Stimulated activated CD4-positive, alpha-beta T cell treated with anti-CD3 and anti-CD28 coated beads, Interleukin-1b, Interleukin-23, amount 100 ng/mL, for 4 hours (primary cell): ENCODE data around the gene USP6.
"Not testable (repeated sequence)": the region's sequence is repeated elsewhere in the genome, so short reads cannot be mapped to it uniquely, and the experiment has no call there.

ENCODE experiments used
- DNase-seq, 2 donors: peaks; one replicate each; pipeline ENCODE4 v3.0.0-alpha.2; 2020; ENCODE audit warnings: low read depth in 2 of 2

Gene USP6

DNA sequence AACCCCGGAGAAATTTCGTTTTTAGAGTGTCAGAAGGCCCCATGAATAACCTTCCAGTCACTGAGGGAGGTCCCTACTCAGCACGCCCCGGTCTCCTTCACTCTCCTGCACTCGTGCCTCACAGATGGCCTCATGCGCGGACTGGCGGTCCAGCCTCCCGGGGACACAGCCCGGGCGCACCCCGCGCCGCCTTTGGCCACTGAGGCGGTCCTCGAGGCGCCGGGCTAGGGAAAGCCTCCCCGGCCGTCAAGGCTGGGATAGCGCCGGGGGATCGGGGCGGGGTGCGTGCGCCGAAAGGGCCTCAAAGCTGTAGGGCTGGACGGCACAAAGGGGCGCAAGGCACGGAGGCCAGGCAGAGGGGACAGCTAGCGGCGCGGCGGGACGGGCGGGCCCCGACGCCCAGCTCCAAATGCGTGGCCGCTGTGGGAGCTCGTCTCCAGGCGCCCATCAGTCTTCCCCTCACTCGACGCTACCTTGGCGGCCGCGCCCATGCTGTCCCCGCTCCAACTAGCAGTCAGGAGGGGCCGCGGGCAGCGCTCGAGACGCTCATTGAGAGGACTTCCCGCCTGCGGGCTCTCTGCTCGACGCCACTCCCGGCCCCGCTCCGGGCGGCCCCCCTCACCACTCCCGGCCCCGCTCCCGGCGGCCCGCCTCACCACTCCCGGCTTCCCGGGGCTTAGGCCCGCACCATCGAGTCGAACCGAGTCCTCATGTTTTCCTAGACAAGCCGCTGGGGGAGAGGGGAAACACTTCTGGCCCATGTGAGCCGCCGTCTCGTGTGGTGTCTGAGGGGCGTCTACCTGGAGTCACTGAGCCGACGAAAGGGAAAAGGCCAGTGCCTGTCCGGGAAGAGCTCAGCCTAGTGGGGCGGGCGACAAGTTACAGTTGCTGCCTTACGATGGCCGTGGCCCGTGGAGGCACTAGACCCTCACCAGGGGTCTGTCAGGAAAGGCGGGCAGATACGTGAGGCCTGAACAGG, at the start of gene USP6:
Gene USP6, plus strand, starts transcription at position 360 of the 979 bp plus-strand sequence. CDS start 14,336 bp downstream, outside the sequence.
- no peak for DNase-seq

DNA sequence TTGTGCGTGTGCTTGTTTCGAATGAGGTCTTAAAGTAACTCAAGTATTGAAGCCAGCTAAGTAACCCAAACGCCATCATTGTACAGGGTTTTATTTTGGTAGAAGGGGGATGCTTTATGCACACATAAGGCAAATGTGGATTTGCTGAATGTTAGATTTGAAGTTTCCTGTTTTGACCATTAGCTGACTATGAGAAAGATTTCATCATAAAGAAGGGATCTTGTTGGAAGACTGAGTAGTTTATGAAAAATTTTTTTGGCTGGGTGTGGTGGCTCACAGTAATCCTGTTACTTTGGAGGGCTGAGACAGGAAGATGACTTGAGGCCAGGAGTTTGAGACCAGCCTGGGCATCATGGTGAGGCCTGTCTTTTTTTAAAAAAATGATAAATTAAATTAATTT, 47.6 kb upstream of the USP6 start:
- no peak for DNase-seq

DNA sequence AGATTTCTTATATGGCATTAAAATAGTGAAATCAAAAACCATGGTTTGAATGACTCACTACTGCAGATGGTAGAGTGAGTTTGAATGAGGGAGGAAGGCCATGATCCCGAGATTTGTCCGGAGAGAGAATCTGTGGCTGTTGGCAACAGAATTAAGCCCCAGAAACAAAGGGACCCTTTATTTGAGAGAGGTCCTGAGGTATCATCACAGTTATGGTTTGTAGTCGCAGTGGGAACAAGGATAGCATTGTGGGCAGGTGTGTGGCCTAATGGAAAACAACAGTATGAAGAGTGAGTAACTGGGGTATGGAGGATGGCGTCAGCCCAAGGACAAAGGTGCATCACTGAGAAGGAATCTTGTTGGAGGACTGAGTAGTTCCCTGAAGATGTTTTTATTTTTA, 46.1 kb upstream of the USP6 start:
- DNase-seq: no peak

GRCh38 chr17:5075472-5075871, 40.4 kb upstream of the USP6 start:
- DNase-seq: not testable (repeated sequence)

GRCh38 chr17:5077275-5077674, 38.6 kb upstream of the USP6 start:
- not testable (repeated sequence) for DNase-seq

DNA sequence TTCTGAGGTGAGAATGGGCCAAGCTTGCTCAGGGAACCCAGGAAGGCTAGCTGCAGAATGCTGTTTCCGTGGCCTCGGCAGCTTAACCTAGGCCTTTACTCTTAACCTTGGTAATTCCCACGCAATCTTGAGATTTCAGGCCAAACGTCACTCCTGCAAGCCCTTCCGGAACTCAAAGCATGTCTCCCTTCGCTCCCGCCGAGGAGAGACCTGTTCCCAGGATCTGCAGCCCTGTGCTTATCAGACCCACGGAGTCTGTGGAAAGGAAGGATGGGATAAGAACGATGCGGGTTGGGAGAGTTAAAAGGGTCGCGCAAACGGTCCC, 38.1 kb upstream of the USP6 start:
- DNase-seq: no peak

GRCh38 chr17:5078106-5079028, 37.5 kb upstream of the USP6 start, which contains the start of gene ZFP3:
ZFP3 (plus strand) TSS chr17:5078467; CDS start chr17:5091505, 13,038 bp downstream.
- peak; percentile 62 to 66 for DNase-seq

DNA sequence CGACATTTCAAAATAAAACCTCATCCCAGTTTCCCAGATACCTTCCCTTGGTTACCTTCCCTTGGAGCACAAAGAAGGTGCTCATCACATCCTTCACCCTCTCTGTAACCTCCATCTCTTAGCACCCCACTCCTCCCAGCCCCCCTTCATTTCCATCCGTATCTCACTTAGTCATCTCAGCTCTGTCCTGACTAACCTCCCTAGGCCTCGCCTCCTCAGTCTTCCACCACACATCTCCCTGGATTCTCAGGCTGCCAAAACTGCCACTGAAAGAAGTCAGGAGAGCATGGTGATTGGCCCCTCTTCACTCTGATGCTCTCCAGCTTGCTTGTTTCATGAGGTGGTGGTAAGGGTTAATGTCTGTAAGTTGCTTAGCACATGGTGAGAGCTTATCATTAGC, 35.2 kb upstream of the USP6 start:
- no peak for DNase-seq

DNA sequence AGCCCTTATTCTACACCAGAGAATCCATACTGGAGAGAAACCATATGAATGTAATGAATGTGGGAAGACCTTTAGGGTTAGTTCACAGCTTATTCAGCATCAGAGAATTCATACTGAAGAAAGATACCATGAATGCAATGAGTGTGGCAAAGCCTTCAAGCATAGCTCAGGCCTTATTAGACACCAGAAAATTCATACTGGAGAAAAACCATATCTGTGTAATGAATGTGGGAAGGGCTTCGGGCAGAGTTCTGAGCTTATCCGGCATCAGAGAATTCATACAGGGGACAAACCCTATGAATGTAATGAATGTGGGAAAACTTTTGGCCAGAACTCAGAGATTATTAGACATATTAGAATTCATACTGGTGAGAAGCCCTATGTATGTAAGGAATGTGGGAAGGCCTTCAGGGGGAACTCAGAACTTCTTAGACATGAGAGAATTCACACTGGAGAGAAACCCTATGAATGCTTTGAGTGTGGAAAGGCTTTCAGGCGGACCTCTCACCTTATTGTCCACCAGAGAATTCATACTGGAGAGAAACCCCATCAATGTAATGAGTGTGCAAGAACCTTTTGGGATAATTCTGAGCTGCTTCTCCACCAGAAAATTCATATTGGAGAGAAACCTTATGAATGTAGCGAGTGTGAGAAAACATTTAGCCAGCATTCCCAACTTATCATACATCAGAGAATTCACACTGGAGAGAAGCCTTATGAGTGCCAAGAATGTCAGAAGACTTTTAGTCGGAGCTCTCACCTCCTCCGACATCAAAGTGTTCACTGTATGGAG, 23.4 kb upstream of the USP6 start:
- no peak for DNase-seq

DNA sequence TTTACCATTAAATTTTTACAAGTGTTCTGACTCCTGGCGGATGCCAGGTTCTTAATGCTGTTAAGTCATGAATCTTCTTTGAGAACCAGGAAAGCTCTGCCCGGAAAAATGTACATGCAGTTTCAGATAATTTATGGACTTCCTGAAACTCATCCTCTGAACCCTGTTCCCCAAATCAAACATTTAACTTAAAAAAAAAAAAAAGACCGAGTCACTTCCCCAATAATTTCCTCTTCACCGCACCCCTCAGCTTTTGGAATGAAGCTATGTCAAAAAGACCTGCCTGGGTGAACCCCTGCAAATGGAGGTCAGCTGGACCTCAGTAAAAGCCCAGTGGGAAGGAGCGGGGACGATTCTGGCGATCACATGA, 19.1 kb upstream of the USP6 start:
- no peak for DNase-seq

DNA sequence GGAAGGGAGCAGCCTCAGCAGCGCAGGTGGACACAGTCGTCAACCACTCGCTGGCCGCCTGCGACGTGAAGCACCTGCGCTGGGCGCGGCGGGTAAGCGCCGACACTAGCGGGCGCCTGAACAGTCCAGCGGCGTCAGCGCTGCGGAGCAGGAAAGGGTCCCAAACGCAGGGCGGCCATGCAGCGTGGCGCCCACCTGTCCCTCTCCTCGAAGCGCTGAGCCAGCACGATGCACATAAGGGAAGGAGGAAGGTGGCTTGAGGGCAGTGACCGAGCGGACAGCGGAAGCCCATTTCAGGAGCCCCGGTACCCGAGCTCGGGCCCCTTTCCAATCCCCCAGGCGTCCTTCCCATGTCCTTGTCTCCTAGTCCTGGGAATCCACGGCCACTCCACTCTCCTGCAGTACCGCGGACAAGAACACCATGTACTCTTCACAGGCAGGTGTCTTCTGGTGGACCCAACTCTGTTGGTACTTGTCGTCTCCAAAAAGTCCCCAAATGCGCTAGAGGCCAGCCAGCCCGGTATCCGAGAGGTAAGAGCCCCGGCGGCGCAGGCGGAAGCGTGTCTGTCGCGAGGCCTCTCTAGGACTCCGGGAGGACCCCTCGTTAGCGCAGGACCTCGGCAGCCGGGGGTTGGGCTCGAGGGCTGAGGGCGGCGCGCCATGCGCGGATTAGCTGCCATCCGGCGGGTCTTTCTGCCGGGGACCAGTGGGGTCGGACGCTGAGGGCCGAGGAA, 18.6 kb upstream of the USP6 start:
- DNase-seq: peak; percentile 25 to 29

DNA sequence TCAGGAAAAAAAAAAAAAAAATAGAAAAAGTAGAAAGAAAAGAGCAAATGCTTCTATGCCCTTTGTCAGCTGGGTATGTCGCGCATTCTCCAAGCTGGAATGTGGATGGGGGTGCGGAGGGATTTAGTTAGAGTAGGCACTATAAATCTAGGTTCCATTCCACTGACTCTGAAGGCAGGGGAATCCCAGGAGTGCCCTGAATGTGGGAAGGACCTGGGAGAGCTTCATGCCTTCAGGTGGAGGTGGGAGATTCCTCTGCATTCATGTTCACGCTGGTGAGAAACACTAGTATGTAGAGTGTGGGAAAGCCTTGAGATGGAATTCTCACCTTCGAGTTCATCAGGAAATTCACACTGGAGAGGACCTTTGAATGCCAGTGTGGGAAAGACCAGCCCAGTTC, 16.6 kb upstream of the USP6 start:
- DNase-seq: no peak

DNA sequence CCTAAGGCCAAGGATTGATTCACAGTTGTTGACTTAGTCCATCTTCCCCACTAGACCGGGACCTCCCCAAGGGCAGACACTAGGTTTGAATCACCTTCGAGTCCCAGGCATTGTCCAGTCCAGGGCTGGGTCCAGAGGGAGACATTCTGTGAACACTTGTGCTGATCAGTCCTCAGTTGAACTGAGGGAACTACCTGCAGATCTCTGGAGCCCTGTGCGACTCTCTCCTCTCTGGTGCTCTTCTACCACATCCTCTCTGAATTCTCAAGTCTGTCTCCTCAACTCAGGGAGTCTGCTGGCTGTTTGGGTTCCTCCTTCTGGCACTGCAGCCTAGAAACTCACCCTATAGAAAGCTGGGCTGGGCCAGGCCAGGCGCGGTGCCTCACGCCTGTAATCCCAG, 15.0 kb upstream of the USP6 start:
- no peak for DNase-seq

DNA sequence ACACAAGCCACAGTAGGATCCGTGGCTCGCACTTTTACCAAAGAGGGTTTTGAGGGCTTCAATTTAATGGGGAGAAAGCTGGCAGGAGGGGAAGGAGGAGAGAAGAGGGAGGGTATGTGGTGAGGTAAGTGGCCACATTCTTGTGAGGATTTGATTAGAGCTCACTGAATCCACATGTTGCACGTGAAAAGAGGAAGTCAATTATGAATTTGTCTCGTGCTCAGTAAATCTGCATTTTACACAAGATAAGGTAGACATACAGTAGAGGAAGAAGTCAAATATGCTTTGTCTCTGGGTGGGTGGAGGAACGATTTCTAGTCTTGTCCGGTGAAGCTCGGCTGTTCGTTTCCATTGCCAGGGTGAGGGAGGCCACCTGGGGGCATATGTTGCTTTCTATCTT, 5.0 kb upstream of the USP6 start:
- DNase-seq: no peak

DNA sequence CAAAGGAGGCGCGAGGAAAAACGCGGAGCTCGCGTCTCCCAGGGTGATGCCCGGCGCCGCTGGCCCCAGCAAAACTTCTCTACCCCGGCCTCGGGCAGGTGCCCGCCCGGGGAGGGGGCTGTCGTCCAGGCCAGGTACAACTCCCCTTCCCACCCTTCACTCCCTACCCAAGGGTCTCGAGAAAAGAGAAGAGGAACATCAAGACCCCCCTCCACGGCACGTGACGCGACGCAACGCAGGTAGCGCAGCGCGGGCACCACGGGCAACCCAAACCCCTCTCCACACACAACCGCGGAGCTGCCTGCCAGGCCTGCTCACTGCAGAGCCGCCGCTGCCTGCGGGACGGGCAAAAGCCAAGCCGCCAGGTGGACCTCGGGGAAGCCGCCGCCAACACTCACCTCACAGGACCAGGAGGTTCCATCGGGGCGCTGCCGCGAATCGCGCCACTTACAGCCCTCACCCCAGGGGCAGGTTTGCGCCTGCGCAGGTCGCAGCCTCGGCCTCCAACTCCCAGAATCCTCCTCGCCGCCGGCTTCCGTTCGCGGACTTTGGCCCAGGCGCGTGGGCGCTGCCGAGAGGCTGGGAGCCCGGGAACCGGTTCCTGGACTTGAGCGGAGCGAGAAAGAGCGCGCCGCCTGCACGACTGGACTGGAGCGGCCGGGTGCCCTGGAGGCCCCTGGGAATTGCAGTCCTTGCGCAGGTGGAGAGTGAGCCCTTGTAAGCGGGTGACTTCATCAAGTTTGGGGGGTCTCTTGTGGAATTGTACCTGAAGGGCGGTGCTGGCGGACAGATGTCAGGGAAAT, 4.2 kb upstream of the USP6 start, which contains the start of gene ZNF232:
Gene ZNF232, minus strand, starts transcription at position 477 of the 803 bp plus-strand sequence. Its CDS starts 56 bp downstream, at position 421.
- peak; percentile 85 to 91 for DNase-seq

DNA sequence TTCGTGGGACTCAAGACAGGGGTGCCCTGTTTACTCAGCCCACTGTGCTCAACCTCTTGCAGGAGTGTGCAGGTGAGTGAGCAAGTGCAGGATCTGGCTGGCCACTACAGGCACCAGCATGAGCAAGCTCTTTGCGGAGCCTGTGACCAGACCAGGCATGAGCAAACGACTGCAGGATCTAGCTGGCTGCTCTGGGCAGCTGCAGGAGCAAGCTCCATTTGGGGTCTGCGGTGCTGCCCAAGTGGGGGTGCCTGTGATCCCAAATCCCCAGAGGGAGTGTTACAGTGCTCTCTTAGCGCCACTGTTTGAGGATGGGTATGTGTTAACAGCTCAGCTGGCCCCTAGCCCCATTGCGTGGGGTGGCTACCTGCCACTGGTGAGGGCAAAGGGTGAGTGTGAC, 2.4 kb downstream of the USP6 start:
- DNase-seq: no peak

DNA sequence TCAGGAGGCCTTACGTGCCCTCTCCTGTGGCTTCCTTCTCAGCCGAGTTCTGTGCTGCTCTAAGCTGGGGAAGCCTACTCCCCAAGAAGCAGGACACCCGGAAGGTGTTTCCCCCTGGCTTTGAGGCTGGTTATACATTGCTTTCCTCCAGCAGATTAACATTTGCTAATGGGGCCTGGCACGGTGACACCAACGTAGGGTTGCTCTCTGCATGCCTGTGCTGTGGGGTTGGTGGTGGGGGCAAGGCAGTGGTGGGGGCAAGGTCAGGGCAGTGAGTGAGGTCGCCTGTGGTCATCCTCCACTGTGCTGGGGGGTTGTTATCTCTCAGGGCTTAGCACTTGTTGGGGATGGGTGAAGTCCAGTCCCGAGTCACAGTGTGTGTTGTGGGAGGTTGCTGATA, 4.2 kb downstream of the USP6 start:
- no peak for DNase-seq

DNA sequence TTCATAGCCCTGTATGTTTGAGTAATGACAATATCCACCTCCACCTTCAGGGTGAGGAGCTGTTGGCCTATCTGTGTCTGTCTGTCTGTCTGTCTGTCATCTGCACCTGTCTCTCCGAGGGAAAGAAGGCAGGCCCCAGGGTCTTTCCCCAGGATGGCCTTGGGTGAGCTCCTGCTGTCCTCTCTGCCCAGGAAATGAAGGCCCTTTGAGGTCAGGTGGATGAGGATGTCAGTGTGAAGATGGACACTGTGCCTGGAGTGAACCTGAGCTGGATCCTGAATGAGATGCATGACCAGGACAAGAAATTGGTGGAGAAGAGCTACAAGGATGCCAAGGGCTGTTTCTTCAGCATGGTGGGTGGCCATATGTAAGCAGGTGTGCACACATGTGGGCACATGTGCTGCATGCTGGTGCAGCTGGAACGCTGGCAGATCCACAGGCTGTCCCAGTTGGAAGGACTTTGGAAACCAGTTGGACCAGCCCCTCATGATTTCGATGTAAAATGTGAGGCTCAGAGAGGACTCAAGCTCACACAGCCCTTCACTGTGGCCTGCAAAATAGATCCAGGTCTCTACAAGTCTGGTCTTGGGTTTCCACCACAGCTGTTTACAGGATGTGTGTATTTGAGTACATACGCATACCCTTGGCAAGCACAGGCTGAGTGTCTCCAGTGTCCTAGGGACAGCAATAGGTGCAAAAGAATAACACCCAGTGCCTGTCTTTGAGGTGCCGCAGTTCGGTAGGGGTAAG, 4.8 kb downstream of the USP6 start:
- not testable (repeated sequence) for DNase-seq

DNA sequence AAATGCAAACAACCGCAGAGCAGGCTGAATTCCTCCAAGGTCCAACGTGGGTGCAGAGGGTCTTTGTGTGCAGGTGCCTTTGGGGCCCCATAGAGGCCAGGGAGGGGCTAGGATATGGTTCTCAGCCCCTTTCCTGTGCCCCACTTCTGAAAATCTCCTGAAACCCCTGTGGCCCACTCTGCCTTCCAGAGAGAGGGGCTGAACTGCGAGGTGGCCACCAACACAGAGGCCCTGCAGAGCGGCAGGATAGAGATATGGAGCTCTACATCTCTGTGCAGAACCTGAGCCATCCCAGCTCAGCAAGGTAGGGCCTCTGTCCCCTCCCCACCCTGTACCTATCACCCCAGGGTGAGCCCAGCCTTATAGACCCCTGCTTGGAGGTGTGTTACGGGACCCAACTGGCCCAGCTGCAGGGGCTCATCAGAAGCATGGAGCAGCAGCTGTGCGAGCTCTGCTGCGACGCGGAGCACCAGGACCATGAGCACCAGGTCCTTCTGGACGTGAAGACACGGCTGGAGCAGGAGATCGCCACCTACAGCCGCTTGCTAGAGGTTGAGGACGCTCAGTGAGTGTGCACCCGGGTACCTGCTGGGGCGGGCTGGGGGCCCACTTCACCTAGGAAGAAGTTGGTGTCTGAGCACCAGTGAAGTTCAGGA, 5.5 kb downstream of the USP6 start:
- no peak for DNase-seq
